HEK293T (cell line): ENCODE measurements around the gene DISP3.

Source experiments
- CTCF ChIA-PET: fragments of 350-600 bp; formaldehyde crosslinking; extraction: SDS; loops from one replicate; lab custom pipeline; 2021; ENCODE audit warnings: antibody characterized with exemption, inconsistent platforms; lab: Yijun Ruan, JAX
- POLR2A ChIA-PET: fragments of 350-600 bp; formaldehyde crosslinking; extraction: SDS; loops from one replicate; lab custom pipeline; 2020; ENCODE audit warnings: antibody characterized with exemption, inconsistent platforms; lab: Yijun Ruan, JAX
- DNase-seq: peaks from one replicate; pipeline ENCODE4 v3.0.0; 2012; ENCODE audit warnings: mixed read lengths; ENCODE audit errors: extremely low spot score
- ARNT ChIP-seq: fragments of 450-650 bp; IDR thresholded peaks from 2 replicates; pipeline ENCODE4 v1.6.1; 2017; ENCODE audit warnings: mild to moderate bottlenecking
- BHLHE40 ChIP-seq: fragments of 450-650 bp; IDR thresholded peaks from 2 replicates; pipeline ENCODE4 v1.6.1; 2016; ENCODE audit warnings: mild to moderate bottlenecking, moderate library complexity, borderline replicate concordance
- CTBP1 ChIP-seq: fragments of 450-650 bp; IDR thresholded peaks from 2 replicates; pipeline ENCODE4 v1.6.1; 2016; ENCODE audit warnings: borderline replicate concordance
- ELF4 ChIP-seq: fragments of 450-650 bp; IDR thresholded peaks from 2 replicates; pipeline ENCODE4 v1.6.1; 2017; ENCODE audit warnings: antibody characterized with exemption
- FOXA1 ChIP-seq: fragments of 450-650 bp; IDR thresholded peaks from 2 replicates; pipeline ENCODE4 v1.6.1; 2016; ENCODE audit warnings: mild to moderate bottlenecking
- FOXK2 ChIP-seq: fragments of 450-650 bp; IDR thresholded peaks from 2 replicates; pipeline ENCODE4 v1.6.1; 2016; ENCODE audit warnings: mild to moderate bottlenecking
- FOXM1 ChIP-seq: fragments of 450-650 bp; IDR thresholded peaks from 2 replicates; pipeline ENCODE4 v1.6.1; 2017; ENCODE audit warnings: mild to moderate bottlenecking, borderline replicate concordance
- HDGF ChIP-seq: fragments of 450-650 bp; IDR thresholded peaks from 2 replicates; pipeline ENCODE4 v1.6.1; 2017; ENCODE audit warnings: antibody characterized with exemption, borderline replicate concordance
- L3MBTL2 ChIP-seq: fragments of 450-650 bp; conservative IDR thresholded peaks from 2 replicates; pipeline ENCODE4 v1.6.1; 2016; ENCODE audit warnings: mild to moderate bottlenecking
- LEF1 ChIP-seq: fragments of 450-650 bp; IDR thresholded peaks from 2 replicates; pipeline ENCODE4 v1.6.1; 2017; ENCODE audit warnings: mild to moderate bottlenecking, borderline replicate concordance
- NFRKB ChIP-seq: fragments of 450-650 bp; IDR thresholded peaks from 2 replicates; pipeline ENCODE4 v1.6.1; 2016; ENCODE audit warnings: mild to moderate bottlenecking, moderate library complexity
- SP1 ChIP-seq: fragments of 450-650 bp; IDR thresholded peaks from 2 replicates; pipeline ENCODE4 v1.6.1; 2017
- SUZ12 ChIP-seq: fragments of 450-650 bp; IDR thresholded peaks from 2 replicates; pipeline ENCODE4 v1.6.1; 2016; ENCODE audit warnings: mild to moderate bottlenecking
- TARDBP ChIP-seq: fragments of 450-650 bp; IDR thresholded peaks from 2 replicates; pipeline ENCODE4 v1.6.1; 2016
- ZNF384 ChIP-seq: fragments of 450-650 bp; IDR thresholded peaks from 2 replicates; pipeline ENCODE4 v1.6.1; 2016
- TF ChIP-seq, protein P1 (sequence below): fragments of 450-650 bp; IDR thresholded peaks from 2 replicates; pipeline ENCODE4 v1.6.1; 2016

Gene DISP3

DNA sequence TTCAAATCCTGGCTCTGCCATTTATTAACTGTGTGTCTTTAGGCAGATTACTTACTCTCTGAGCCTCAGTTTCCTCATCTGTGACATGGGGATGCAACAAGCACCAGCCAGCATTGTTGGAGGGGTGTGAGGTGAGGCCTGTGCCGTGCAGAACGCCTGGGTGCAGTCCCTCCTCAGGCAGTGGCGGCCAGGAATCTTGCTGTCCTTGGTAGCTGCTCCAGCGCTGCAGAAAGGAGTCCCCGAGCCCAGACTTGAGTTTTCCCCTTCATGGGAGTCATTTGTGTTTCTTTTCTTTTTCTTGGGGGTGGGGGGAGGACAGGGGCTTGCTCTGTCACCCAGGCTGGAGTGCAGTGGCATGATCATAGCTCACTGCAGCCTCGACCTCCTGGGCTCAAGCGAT is 46.6 kb downstream of the DISP3 start:
- ChIA-PET POLR2A (no interaction called here), CTCF (no interaction called here)
- no peak for TF ChIP-seq SUZ12
- TF ChIP-seq BHLHE40 = no peak
- no peak for TF ChIP-seq ARNT
- no peak for TF ChIP-seq NFRKB
- TF ChIP-seq, protein P1, sequence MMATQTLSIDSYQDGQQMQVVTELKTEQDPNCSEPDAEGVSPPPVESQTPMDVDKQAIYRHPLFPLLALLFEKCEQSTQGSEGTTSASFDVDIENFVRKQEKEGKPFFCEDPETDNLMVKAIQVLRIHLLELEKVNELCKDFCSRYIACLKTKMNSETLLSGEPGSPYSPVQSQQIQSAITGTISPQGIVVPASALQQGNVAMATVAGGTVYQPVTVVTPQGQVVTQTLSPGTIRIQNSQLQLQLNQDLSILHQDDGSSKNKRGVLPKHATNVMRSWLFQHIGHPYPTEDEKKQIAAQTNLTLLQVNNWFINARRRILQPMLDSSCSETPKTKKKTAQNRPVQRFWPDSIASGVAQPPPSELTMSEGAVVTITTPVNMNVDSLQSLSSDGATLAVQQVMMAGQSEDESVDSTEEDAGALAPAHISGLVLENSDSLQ = no peak
- no peak for TF ChIP-seq HDGF
- no peak for TF ChIP-seq FOXM1
- TF ChIP-seq L3MBTL2 = no peak
- TF ChIP-seq FOXK2 = no peak
- no peak for TF ChIP-seq FOXA1
- no peak for DNase-seq

DNA sequence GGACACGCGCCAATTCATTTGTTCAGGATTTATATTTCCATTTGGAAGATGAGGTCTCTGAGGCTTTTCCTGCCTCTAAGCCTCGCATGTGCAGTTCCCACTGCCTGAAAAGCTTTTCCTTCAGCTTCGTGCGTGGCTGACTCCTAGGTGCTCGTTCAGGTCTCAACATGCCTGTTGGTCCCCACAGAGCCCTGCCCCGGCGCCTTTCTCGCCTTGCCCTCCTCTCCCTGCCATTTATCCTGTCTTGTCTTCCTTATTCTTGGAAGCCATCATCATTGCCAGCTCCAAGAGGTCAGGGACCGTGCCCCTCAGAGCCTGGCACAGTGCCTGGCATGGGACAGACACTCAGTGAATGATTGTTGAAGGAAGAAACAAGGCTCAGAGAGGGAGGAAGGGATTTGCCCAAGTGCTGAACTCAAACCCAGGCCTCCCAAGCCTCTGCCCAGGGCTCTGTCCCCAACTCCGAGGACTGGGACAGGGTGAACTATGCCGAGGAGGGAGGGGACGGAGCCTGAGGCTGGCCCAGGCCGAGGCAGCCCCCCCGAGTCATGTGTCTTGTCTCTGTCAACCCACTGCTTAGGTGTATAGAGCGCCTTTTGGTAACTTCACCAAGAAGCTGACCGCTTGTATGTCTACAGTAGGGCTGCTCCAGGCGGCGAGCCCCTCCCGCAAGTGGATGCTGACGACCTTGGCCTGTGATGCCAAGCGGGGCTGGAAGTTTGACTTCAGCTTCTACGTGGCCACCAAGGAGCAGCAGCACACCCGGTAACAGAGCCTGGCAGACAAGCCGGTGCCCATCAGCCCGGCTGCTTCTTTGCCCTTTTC is 47.3 kb downstream of the DISP3 start:
- DNase-seq = no peak
- CTCF ChIA-PET = no interaction called here
- POLR2A ChIA-PET = no interaction called here
- TF ChIP-seq, protein P1 = no peak
- no peak for TF ChIP-seq FOXM1
- no peak for TF ChIP-seq L3MBTL2
- TF ChIP-seq ELF4 = no peak
- no peak for TF ChIP-seq BHLHE40
- no peak for TF ChIP-seq SUZ12
- no peak for TF ChIP-seq HDGF
- TF ChIP-seq ZNF384 = no peak
- TF ChIP-seq TARDBP = no peak
- no peak for TF ChIP-seq CTBP1
- TF ChIP-seq FOXA1 = no peak
- TF ChIP-seq NFRKB = no peak
- no peak for TF ChIP-seq LEF1
- TF ChIP-seq SP1 = no peak
- TF ChIP-seq ARNT = no peak
- no peak for TF ChIP-seq FOXK2

DNA sequence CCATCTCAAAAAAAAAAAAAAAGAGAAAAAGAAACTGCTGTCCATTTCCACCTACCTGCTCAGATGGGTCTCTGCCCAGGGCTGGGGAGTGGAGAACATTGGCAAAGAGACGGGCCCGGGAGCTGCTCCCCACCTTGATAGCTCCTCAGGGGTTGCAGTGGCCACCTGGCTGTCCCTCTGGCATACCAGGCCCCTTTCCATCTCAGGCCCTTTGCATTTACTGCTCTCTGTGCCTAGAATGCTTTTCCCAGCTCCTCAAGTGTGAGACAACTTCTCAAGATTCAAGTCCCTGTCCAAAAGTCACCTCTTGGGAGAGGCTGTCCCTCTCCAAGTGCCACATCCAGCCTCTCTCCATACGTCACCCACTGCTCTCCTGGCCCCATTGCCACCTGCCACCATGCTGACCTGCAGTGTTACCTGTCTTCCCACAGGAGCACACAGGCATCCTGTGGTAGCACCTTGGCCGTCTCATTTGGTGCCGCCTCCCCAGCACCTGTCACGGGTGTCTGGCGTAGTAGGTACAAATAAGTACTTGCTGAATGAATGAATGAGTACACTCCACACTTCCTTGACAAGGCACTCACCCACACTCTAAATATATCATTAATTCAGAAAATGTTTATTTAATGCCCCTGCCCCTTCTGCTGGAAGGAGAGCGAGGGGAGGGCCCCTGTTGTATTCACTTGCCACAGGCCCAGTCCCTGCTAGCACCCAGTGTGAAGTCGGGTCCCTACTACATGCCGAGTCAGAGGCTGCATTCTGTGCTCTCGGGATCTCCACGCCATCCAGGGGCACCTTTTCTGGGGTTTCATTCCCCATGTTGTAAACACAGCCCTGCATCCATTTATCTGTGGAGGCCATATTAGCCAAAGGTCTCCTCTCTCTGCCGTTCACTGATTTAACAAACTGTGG is 48.8 kb downstream of the DISP3 start:
- ChIA-PET POLR2A (no interaction called here), CTCF (no interaction called here)
- DNase-seq = no peak
- TF ChIP-seq CTBP1 (no peak), SP1 (no peak), BHLHE40 (no peak), FOXK2 (no peak), SUZ12 (no peak), HDGF (no peak), NFRKB (no peak), LEF1 (no peak), FOXA1 (no peak), ARNT (no peak)
- TF ChIP-seq, protein P1 = no peak

DNA sequence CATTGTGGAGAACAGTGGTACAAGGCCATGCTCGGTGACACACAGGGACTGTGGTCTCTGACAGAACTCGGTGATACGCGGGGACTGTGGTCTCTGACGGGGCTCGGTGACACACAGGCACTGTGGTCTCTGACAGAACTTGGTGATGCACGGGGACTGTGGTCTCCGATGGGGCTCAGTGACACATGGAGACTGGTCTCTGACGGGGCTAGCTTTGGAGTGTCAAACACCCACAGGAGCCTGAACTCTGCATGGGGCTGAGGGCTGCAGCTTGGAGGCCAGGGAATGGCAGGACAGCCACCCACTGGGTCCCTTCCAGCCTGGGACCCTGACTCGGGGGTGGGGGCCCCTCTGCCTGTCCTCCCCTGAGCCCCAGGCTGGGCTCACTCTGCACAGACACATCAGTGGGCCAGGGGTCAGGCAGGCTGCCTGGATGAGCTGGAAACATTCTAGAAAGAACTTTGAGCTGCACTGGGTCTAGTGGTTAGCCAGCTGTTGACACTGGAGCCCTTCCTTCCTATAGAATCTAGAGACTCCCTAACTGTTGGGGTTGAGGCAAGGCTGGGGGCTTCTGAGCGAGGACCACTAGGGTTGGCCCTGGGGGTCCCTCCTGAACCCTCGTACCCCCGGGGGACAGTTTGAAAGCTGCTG is 49.8 kb downstream of the DISP3 start:
- CTCF ChIA-PET = interaction anchor here (1.1 kb wide), 1 partner anchor 9 kb away, joined by 3 read pairs; no protein-coding TSS in a partner anchor
- POLR2A ChIA-PET = no interaction called here
- TF ChIP-seq SUZ12 = no peak
- TF ChIP-seq ELF4 = no peak
- TF ChIP-seq SP1 = no peak
- TF ChIP-seq FOXA1 = no peak
- no peak for TF ChIP-seq HDGF
- no peak for TF ChIP-seq L3MBTL2
- TF ChIP-seq CTBP1 = no peak
- no peak for TF ChIP-seq TARDBP
- TF ChIP-seq LEF1 = no peak
- no peak for TF ChIP-seq NFRKB
- TF ChIP-seq, protein P1 = no peak
- TF ChIP-seq FOXM1 = no peak
- TF ChIP-seq ZNF384 = no peak
- no peak for TF ChIP-seq ARNT
- no peak for TF ChIP-seq BHLHE40
- DNase-seq = no peak

DNA sequence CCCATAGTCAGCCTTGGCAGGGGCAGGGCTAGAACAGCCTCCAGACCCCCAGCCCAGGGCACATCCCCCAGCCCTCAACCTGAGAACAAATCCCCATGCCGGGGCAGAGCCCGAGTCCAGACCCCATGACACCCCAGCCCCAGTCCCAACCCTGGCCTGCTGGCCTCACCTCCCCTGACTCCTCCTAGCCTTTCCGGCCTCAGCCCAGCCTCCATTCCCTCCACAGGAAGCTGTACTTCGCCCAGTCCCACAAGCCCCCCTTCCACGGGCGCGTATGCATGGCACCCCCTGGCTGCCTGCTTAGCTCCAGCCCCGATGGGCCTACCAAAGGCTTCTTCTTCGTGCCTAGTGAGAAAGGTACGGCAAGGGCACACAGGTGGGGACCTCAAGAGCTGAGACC is 50.4 kb downstream of the DISP3 start:
- ChIA-PET POLR2A (no interaction called here), CTCF (interaction anchor here (1.1 kb wide), 1 partner anchor 9 kb away, joined by 3 read pairs; no protein-coding TSS in a partner anchor)

More for the DNA sequence above, 50.4 kb downstream of the DISP3 start:
- no peak for DNase-seq
- TF ChIP-seq ARNT (no peak), SUZ12 (no peak), FOXK2 (no peak), BHLHE40 (no peak), ZNF384 (no peak), TARDBP (no peak), ELF4 (no peak), HDGF (no peak), NFRKB (no peak), L3MBTL2 (no peak), CTBP1 (no peak)
- TF ChIP-seq, protein P1 = no peak
